HG03175 (cell line): ENCODE measurements around the gene R3HDM1.
A peak's percentile ranks its signal among the peaks of the same experiment; 100 is the strongest.
"Not testable (repeated sequence)": the region's sequence is repeated elsewhere in the genome, so short reads cannot be mapped to it uniquely, and the experiment has no call there.

Experiments used
- ATAC-seq: cut with Tn5 transposase; IDR thresholded peaks from one replicate; pipeline ENCODE4 v1.9.1; 2021; ENCODE audit warnings: mild to moderate bottlenecking, moderate library complexity; ENCODE audit not compliant: unreplicated experiment

R3HDM1 gene

DNA sequence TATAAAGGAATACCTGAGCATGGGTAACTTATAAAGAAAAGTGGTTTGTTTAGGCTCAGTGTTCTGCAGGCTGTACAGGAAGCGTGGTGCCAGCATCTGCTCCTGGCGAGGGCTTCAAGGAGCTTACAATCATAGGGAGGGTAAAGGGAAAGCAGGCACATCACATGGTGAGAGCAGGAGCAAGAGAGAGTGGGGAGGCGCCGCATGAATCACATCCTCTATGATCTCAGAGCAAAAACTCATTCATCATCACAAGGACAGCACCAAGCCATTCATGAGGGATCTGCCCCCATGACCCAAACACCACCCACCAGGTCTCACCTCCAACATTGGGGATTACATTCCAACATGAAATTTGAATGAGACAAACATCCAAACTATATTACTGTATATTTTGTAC is 32.5 kb downstream of the R3HDM1 start:
- no peak for ATAC-seq

DNA sequence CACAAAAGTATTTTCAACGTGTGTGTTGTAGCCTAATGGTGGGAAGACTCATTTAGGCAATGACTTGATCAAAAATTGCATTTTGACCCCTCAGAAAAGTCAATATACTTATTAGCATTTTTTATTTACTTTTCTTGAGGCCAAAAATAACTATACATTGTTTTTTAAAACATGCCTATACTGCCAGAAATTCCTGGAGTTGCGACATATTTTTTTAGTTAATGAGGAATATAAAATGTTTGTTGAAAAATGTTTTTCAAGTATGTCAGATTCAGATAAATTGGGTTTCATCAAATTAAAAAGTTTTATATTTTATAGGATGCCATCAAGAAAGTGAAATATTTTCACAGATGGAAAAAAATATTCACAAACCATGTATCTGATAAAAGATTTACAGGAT is 39.6 kb downstream of the R3HDM1 start:
- no peak for ATAC-seq

DNA sequence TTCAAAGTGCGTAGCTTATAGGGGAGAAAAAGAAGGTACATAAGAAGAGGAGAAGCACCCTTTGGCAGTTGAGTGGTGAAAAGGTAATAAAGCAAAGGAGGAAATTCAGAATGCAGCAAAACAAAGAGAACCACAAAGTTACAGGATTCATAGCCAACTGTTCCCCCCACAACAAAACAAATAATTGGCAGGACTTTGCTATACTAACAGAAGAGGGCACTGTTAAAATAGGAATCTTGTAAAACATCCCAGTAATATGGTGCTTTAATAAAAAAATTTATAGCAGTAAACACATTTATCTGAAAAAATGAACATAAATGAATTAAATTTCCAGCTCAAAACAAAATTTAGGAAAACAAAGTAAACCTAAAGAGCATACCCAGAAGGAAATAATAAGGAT is 42.3 kb downstream of the R3HDM1 start:
- ATAC-seq = no peak

DNA sequence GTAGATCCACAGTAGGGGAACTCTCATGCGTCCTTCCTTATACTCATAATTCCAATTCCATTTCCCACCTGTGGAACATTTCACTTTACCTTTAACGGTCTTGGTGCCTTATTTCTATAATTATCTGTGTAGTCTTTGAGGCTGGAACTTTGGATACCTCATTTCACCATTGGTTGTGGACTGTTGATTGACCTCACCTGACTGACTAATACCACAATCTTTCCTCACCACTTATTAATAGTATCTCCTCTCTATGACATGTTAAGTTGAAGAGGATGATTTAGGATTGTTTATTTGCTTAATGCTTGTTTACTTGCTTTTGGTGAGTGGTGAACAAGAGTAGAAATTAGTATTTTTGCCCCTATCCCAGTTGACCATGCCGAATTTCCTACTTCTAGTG is 50.0 kb downstream of the R3HDM1 start:
- no peak for ATAC-seq

DNA sequence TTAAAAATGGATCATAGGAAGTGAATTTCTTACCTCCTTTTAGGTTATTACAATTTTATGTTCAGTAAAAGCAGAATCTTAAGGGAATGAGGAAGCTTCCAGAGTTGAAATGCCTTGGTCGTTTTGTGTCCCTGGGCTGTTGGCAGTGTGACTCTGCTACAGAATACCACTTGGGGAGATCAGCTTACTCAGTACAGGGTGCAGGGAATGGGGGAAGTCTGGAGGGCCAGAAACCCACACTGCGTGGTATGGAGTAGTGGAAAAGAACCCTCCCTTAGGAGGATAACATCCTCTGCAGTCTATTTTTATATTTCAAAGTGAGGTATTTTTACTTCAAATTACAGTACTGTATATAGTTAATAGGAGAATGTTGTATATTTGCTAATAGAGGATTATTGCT is 51.1 kb downstream of the R3HDM1 start:
- no peak for ATAC-seq

DNA sequence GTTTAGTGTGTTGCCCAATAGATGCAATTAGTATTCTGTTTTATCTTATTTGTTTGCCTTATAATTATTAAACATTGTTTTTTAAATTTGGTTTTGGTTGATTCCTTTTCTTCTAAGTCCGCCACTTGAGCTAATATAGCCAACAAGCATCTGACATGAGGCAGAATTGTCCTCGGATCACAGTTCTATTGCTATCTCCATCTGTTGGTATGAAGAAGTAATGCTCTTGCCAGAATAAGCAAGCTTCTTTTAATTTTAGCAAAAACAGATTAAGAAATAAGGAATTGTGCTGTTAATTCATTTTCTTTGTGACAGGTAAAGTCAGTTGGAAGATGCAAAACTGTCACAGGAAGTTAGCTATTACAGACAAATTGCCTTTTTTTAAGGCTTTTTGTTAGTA is 54.3 kb downstream of the R3HDM1 start:
- no peak for ATAC-seq

DNA sequence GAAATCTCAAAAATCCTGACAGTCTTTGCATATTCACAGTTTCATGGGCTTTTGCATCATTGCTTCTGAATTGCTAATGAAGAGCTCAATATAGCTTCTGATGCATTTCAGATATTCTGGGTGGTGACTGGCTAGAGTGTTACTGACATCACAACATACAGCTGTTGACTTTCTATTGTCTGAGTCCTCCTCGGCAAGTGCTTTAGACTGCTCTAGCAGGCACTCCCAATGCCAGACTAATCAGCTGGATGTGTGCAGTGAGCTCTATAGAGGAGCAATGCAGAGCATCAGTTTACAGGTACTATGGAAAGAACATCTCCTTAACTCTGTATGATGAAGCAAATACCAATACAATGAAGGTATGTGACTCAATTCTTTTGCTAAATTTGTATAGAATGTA is 54.9 kb downstream of the R3HDM1 start:
- ATAC-seq = peak; percentile 49

DNA sequence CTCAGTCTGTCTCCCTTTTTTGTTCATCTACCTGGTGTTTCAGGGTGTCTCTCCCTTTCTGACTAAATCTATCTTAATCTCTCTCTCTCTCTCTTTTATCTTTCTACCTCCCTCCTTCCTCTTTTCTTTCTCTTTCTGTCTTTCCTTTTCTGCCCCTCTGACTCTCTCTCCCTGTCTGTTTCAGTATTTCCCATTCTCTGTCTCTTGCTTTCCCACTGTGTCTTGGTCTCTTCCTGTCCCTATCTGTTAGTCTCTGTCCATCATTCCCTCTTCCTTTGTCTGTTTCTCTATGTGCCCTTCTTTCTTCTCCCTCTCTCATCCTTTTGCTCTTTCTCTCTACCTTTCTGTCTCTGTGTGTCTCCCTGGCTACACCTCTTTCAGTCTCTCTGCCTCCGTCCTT is 56.7 kb downstream of the R3HDM1 start:
- no peak for ATAC-seq

DNA sequence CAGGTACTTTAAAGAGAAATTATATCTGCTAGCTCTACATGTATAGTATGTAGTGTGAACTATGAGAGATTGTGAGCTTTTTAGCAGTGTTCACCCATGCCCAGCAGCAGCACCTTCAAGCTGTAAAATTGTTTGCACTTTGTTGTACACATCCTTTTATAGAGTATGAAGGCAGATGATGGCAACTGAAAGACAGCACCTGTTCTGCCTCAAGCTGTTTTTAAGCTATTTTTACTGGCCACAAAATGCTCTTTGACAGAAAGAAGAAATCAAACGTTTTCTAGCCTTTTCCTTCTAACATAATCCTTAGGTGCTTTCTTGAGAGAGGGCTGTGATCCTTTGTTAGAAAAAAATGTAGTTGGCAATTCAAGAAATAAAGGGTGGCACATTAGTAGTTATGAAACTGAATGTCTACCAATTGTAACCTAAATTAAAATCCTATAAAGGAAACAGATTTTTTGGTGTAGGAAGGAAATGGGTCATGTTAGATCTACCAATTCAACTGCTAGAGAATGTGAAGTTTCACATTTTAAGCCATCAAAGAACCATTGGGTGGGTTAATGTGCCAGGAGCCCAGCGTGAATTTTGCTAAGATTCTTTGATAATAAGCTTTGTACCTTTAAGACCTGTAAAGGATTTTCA is 59.5 kb downstream of the R3HDM1 start:
- ATAC-seq = no peak

DNA sequence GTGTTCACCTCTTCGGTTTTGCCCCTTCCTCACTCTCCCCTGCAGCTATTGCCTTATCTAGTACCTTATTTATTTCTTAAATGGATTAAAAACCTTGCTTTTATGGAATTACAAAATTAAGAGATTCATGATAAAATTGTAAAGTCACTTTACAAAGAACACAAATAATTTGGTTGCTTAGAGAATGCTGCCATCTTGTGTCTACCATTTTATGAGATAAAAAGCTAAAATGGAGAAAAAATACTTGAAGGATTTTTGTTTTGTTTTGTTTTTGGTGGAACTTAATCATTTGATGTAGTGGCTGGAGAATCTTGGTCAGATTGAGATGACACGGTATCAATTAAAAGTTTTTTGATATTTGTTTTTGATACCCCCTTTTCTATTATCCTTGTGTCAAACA is 69.6 kb downstream of the R3HDM1 start:
- ATAC-seq = no peak

DNA sequence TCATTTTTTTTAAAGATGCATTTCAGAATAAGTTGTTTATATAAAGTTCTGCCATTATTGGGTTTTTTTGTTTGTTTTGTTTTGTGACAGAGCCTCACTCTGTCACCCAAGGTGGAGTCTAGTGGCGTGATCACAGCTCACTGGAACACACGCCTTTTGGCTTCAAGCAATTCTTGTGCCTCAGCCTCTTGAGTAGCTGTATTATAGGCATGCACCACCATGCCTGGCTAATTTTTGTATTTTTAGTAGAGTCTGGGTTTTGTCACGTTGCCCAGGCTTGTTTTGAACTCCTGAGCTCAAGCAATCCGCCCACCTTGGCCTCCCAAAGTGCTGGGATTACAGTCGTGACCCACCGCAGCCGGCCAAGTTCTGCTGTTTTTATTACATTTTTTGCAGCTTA is 72.3 kb downstream of the R3HDM1 start:
- ATAC-seq = no peak

DNA sequence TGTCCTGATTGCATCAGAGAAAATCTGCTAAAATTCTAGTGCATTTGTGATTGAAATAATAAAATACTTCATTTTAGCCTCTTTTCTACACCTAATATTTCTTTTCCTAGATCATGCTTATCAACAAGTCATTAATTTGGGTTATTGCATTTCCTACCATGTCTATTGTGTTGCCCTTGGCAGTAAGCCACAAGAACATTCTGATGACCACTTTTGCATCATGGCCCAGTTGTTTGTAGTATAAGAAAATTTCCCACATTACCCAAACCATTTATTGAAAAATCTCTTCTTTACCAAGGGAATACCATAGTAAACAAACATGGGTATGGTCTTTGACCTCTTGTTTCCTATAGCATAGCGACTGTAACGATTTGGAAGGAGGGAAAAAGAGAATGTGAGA is 76.3 kb downstream of the R3HDM1 start:
- ATAC-seq = no peak

DNA sequence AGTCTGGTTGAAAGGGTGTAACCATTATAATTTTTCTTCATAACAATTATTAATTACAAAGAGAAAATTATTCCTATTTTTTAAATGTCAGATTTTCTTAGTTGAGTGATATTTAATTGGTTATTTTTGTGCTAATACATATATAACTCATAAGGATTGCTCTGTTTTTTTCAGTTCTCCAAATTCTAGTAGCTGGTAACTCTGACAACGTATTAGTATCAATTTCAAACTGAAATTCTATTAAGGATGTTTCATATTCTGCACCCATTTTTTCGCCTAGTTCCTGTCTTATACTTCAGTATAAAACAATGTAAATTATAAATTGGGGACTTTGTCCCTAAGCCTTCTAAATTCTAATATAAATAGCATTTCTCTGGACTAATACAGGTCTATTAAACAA is 81.0 kb downstream of the R3HDM1 start:
- no peak for ATAC-seq

DNA sequence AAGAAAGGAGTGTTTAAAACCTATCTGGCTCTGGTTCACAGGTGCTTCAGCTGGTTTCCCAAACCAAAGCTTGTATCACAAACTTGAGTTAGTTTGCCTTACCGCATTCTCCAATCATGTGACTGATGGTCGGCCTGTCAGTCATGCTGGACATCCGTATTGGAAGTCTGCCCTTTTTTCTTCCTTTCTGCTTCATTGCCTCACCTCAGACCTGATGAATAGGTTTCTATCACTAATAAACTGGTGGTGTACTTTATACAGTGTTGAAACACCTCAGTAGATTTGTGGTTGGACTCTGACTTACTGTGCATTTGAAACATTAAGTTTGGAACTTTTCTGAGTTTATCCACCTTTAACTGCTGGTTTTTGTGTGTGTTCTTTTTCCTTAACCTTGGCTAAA is 84.1 kb downstream of the R3HDM1 start:
- peak; percentile 42 for ATAC-seq

DNA sequence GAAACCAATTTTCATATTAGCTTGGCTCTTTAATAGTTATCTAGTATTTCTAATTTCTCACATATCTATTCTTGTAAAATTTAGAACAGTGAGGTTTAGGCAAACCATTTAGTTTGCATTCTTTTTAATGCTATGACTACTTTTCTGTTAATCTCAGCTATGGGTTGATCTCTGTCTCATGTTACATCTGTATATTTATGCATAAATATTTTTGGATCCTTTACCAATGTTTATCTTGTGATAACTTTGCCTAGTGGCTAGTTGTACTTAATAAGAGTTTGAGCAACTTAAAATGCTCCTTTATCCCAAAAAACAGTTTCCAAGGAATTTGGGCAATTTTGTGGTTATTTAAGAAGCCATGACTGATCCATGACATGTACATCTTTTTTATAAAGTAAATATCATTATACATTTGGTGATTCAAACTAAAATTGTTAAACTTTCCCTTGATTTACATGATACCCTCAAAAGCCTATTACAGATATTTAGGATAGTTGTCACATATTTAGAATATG is 86.3 kb downstream of the R3HDM1 start:
- ATAC-seq = no peak

DNA sequence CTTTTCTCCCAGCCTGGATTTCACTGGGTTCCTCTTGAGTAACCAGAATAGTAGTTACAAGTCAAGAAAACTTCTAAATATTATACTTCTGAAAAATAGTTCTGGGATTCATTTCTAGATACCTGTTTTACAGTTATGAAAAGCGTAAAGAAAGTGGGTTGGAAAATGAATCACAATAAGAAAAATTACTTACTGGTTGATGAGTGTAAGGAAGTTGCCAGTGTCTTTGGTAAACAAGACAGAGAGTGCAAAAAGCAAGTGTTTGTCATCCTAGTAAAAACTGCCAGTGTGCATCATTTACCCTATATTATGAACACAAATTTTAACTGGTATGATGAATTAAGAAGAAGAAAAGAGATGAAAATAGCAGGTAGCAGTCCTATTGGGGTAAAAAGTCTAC is 88.9 kb downstream of the R3HDM1 start:
- no peak for ATAC-seq

DNA sequence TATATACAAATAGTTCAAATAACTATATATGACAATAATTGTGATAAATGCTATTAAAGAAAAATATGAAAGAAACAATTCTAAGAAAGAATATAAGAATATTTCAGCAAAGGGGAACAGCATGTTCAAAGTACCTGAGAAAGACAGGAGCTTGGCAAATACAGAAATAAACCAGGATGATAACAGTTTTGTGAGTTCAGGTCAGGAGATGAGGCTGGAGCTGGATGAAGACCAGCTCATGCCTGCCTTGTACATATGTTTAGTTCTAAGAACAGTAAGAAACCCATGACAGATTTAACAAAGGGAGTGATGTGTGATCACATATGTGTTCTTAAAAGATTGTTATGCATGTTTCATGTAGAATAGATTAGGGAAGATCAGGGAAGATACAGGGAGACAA is 98.2 kb downstream of the R3HDM1 start:
- ATAC-seq = no peak

DNA sequence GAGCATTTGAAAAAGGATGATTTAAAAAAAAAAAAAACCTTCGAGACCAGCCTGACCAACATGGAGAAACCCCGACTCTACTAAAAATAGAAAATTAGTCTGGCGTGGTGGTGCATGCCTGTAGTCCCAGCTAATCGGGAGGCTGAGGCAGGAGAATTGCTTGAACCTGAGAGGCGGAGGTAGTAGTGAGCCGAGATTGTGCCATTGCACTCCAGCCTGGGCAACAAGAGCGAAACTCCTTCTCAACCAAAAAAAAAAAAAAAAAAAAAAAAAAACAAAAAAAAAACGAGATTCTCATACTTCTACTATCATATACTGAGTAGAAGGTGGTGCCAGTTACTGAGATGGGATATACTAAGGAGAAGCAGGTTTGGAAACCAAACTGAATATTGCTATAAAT is 98.8 kb downstream of the R3HDM1 start:
- not testable (repeated sequence) for ATAC-seq

DNA sequence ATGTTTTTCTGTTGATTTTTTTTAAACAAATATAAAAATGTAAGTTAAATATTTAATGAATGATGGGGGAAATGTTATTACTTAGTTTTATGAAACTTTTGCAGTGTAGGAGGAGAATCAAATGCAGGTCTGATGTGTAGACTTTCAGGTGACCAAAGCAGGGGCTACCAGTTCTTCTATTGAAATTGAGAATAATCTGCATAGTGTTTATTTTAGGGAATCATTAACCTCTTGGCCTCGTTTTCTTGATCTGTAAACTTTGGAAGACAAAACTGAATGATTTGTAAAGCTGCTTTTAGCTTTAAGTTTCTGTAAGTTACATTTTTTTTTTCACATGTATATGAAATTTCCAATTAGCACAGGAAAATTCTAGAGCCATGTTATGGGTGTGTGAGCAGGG is 99.2 kb downstream of the R3HDM1 start:
- no peak for ATAC-seq

DNA sequence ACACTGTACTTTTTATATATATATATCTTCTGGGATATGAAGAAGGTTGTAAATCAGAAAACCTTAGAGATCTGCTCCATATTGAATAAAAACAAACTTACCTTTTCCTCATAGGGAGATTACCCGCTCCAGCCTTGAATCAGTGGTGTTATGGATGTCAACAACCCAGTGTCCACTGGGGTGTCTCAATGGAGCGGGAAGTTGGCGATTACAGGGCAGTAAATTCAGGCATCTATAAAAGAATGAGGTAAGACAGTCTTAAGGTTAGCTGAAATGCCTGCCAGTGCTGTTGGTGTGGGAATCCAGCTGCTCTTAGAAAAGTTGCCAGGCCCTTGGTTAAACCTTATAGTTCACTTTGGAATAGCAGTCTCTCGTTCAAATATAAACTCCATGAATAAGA is 102.3 kb downstream of the R3HDM1 start:
- ATAC-seq = no peak

DNA sequence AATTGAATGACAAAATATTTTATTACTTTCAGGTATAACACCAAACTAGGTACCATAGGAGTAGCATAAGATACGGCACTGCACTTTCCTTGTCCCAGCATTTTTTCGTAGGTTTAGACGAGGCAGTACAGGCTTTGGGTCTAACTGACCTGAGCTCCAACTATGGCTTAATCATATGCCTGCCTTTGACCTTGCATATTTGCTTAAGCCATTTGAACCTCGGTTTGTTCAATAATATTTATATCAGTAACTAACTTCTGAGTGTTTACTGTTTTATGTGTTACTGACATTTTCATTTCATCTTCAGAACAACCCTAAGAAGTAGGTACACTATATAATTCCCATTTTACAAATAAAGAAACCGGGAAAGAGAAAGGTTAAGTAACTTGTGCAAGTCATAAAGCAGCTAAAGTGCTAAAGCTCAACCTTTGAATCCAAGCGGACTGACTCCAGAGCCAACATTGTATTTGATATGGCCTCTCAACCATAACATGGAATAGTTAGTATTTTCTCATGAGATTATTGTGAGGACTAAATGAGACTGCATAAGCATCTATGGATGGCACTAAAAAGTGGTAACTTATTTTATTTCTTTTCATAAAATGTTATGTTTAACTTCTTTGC is 104.0 kb downstream of the R3HDM1 start:
- ATAC-seq = no peak

DNA sequence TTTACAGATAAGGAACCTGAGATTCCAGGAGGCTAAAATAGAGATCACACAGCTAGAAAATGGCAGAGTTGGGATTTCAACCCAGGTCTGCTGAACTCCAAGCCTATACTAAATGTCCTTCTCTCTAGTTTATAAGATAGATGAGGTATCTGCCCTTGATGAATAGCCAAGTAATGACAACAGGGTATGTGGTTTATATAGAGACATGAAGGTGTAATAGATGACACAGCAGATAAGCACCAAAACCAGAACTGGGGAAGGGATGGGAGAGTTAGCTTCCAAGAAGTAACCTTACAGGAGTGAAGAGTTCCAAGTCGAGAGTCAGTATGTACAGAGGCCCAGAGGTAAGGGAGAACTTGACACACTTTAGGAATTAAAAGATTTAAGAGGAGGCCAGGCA is 105.7 kb downstream of the R3HDM1 start:
- ATAC-seq = no peak
